AG04450 (cell line): ENCODE results near the gene COPS7A. TPM values are rescaled to one million over a fixed set of nuclear protein-coding genes. Genes with fewer than 3 reads are reported as not detected.
A peak's percentile ranks its signal among the peaks of the same experiment; 100 is the strongest.

Experiments used
- CTCF ChIA-PET: fragments of 300-600, 350-600 bp; formaldehyde crosslinking; extraction: SDS; loops from one replicate; lab custom pipeline; 2022; ENCODE audit warnings: antibody characterized with exemption, inconsistent platforms; lab: Charles Lee
- POLR2A ChIA-PET: fragments of 350-600 bp; formaldehyde crosslinking; extraction: SDS; loops from one replicate; lab custom pipeline; 2021; ENCODE audit warnings: antibody characterized with exemption, inconsistent platforms; lab: Yijun Ruan, JAX
- DNase-seq: peaks from one replicate; pipeline ENCODE4 v3.0.0-alpha.2; 2011; ENCODE audit warnings: low read depth, low spot score
- H3K27ac ChIP-seq: one replicate; pipeline ENCODE4 v1.5.1; 2012; ENCODE audit warnings: low read depth, low read length, control low read depth
- H3K27me3 ChIP-seq: one replicate; pipeline ENCODE4 v1.6.0; 2012; ENCODE audit warnings: low read length; ENCODE audit not compliant: control insufficient read depth, insufficient read depth
- H3K4me3 ChIP-seq: 2 replicates; pipeline ENCODE4 v1.5.1; 2011; ENCODE audit warnings: mild to moderate bottlenecking, low read depth, low read length, control low read depth
- H3K9me3 ChIP-seq: 2 replicates; pipeline ENCODE4 v1.5.1; 2012; ENCODE audit warnings: low read length; ENCODE audit not compliant: control insufficient read depth, insufficient read depth
- polyA plus RNA-seq: library from polyadenylated mRNA; depleted of rRNA; stranded (reverse); fragments of >200 nt; gene quantifications from 2 replicates; pipeline ENCODE4 v1.2.3, GENCODE V29; 2011
- TF ChIP-seq, protein P1 (sequence below): IDR thresholded peaks from 2 replicates; pipeline ENCODE4 v1.5.1; 2011; ENCODE audit warnings: low read depth, low read length, control low read depth, inconsistent platforms

Gene COPS7A
- polyA plus RNA-seq, 1 experiment, result 93.2 TPM

DNA sequence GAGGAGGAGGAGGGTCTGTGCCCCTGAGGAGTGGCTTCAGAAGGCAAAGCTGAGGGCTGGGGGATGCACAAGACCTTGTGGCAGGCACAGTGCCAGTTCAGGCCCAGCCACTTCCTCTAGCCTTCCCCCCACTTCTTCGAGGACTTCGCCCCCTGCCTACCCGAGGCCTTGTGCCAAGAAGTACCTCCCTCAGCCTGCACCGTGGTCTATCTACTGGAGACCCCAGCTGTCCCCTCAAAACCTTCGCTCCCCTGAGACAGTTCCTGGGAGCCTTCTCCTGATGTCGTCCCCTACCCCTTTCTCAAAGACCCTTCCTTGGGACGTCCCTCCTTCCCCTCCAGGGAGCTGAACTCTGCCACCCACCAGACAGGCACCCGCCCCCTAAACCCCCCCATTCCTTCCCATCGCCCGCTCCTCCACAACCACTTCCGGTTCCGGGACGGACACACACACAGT is 35.3 kb upstream of the COPS7A start:
- ChIA-PET CTCF (interaction anchor here (0.6 kb wide), 1 partner anchor 586 kb away, joined by 3 read pairs; no protein-coding TSS in a partner anchor), POLR2A (interaction anchor here (0.5 to 2.3 kb wide), 16 partner anchors 10 to 242 kb away, joined by 3 to 39 read pairs (median 8); partner anchors contain the start of genes CDCA3, COPS7A, GAPDH and MLF2)
- H3K27me3 ChIP-seq, result no peaks in the 10 kb centered on the region
- H3K4me3 ChIP-seq, result peak overlapping the region; percentile 97
- TF ChIP-seq, protein P1, sequence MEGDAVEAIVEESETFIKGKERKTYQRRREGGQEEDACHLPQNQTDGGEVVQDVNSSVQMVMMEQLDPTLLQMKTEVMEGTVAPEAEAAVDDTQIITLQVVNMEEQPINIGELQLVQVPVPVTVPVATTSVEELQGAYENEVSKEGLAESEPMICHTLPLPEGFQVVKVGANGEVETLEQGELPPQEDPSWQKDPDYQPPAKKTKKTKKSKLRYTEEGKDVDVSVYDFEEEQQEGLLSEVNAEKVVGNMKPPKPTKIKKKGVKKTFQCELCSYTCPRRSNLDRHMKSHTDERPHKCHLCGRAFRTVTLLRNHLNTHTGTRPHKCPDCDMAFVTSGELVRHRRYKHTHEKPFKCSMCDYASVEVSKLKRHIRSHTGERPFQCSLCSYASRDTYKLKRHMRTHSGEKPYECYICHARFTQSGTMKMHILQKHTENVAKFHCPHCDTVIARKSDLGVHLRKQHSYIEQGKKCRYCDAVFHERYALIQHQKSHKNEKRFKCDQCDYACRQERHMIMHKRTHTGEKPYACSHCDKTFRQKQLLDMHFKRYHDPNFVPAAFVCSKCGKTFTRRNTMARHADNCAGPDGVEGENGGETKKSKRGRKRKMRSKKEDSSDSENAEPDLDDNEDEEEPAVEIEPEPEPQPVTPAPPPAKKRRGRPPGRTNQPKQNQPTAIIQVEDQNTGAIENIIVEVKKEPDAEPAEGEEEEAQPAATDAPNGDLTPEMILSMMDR, result no peak
- no peak for DNase-seq
- H3K9me3 ChIP-seq, result no peaks in the 10 kb centered on the region
- H3K27ac ChIP-seq, result peak overlapping the region; percentile 90

- DNase-seq, result peak; percentile 98
- ChIA-PET POLR2A (interaction anchor here (0.5 to 2.3 kb wide), 31 partner anchors 9 to 295 kb away, joined by 3 to 39 read pairs (median 6); partner anchors contain the start of genes CDCA3, COPS7A, GAPDH and GPR162), CTCF (interaction anchor here (0.5 to 1.2 kb wide), 11 partner anchors 9 to 587 kb away, joined by 3 to 8 read pairs (median 5); partner anchors contain the start of genes CLSTN3 and MLF2)
- no peaks in the 10 kb centered on the region for H3K27me3 ChIP-seq
- no peaks in the 10 kb centered on the region for H3K9me3 ChIP-seq
- TF ChIP-seq, protein P1, result peak; percentile 34; the same call in 1 of the 2 replicates
- H3K4me3 ChIP-seq, result peak within 1 kb of the TSS; percentile 97
- peak within 1 kb of the TSS; percentile 90 for H3K27ac ChIP-seq
These were observed 34.6 kb upstream of the COPS7A start, which contains the start of gene ZNF384 for GRCh38 chr12:6688999-6689882. Gene ZNF384 (minus strand): TSS chr12:6689375. CDS start chr12:6679520, 9,855 bp downstream.

DNA sequence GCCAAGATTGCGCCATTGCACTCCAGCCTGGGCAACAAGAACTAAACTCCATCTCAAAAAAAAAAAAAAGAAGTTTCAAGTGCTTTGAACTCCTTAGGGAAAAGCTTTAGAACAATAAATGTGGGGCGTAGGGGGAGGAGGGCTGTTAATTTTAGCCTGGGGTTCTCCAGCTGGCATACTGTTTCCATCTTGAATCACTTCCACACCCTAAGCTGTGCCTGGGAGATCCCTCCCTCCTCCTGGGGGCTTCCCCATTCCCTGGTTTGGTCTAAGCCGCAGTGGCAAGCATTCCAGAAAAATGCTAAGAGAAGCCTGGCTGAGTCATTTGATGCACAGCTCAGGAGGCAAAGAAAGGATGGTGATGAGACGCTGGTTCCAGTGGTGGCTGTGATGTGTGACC is 32.4 kb upstream of the COPS7A start:
- Histone ChIP-seq H3K9me3 (no peaks in the 10 kb centered on the region), H3K4me3 (no peak overlapping the region), H3K27ac (peak overlapping the region; percentile 39), H3K27me3 (no peaks in the 10 kb centered on the region)
- TF ChIP-seq, protein P1, result no peak
- ChIA-PET CTCF (interaction anchor here (1.5 kb wide), 1 partner anchor 62 kb away, joined by 4 read pairs; the partner anchor contains the start of gene MLF2), POLR2A (interaction anchor here (0.6 to 0.8 kb wide), 3 partner anchors 9 to 161 kb away, joined by 3 to 5 read pairs (median 4); partner anchors contain the start of genes COPS7A and USP5)
- no peak for DNase-seq

- no peak for DNase-seq
- no peak overlapping the region for H3K4me3 ChIP-seq
- TF ChIP-seq, protein P1, result no peak
- no peak overlapping the region for H3K27ac ChIP-seq
- CTCF ChIA-PET, result no interaction called here
- no peaks in the 10 kb centered on the region for H3K27me3 ChIP-seq
- no peaks in the 10 kb centered on the region for H3K9me3 ChIP-seq
- POLR2A ChIA-PET, result interaction anchor here (1.1 kb wide), 1 partner anchor 60 kb away, joined by 3 read pairs; the partner anchor contains the start of gene MLF2
These were observed 31.0 kb upstream of the COPS7A start for GRCh38 chr12:6692888-6693287.
